GM18499 (cell line): ENCODE measurements around the gene CPED1.
A peak's percentile ranks its signal among the peaks of the same experiment; 100 is the strongest.
"Not testable (repeated sequence)": the region's sequence is repeated elsewhere in the genome, so short reads cannot be mapped to it uniquely, and the experiment has no call there.

Experiments
- ATAC-seq: cut with Tn5 transposase; IDR thresholded peaks from one replicate; pipeline ENCODE4 v1.9.1; 2021; ENCODE audit warnings: moderate number of reproducible peaks; ENCODE audit not compliant: insufficient read depth, unreplicated experiment

Gene CPED1

GRCh38 chr7:121163699-121164098 is 175.2 kb downstream of the CPED1 start:
- no peak for ATAC-seq

- no peak for ATAC-seq
Measured at GRCh38 chr7:121164247-121164646, 175.7 kb downstream of the CPED1 start.

- ATAC-seq = no peak
Measured at GRCh38 chr7:121166916-121167315, 178.4 kb downstream of the CPED1 start.

- no peak for ATAC-seq
Measured at GRCh38 chr7:121167971-121168370, 179.5 kb downstream of the CPED1 start.

- ATAC-seq = no peak
Measured at GRCh38 chr7:121169469-121169868, 181.0 kb downstream of the CPED1 start.

- ATAC-seq = no peak
Measured at GRCh38 chr7:121172484-121172883, 184.0 kb downstream of the CPED1 start.

- no peak for ATAC-seq
Measured at GRCh38 chr7:121175826-121176225, 187.3 kb downstream of the CPED1 start.

GRCh38 chr7:121178452-121178851 is 189.9 kb downstream of the CPED1 start:
- ATAC-seq = no peak

GRCh38 chr7:121178869-121179497 is 190.5 kb downstream of the CPED1 start:
- ATAC-seq = peak; percentile 32

GRCh38 chr7:121180436-121181063 is 192.0 kb downstream of the CPED1 start:
- peak; percentile 85 for ATAC-seq

- ATAC-seq = no peak
Measured at GRCh38 chr7:121181357-121181756, 192.8 kb downstream of the CPED1 start.

- no peak for ATAC-seq
Measured at GRCh38 chr7:121182281-121182680, 193.8 kb downstream of the CPED1 start.

GRCh38 chr7:121182902-121183301 is 194.4 kb downstream of the CPED1 start:
- ATAC-seq = no peak

GRCh38 chr7:121183883-121184282 is 195.4 kb downstream of the CPED1 start:
- ATAC-seq = not testable (repeated sequence)

GRCh38 chr7:121186746-121187145 is 198.2 kb downstream of the CPED1 start:
- peak; percentile 21 for ATAC-seq

- ATAC-seq = peak; percentile 71
Measured at GRCh38 chr7:121187222-121187621, 198.7 kb downstream of the CPED1 start.

- ATAC-seq = no peak
Measured at GRCh38 chr7:121187676-121188075, 199.2 kb downstream of the CPED1 start.

GRCh38 chr7:121192834-121193233 is 204.3 kb downstream of the CPED1 start:
- ATAC-seq = no peak

GRCh38 chr7:121195010-121195409 is 206.5 kb downstream of the CPED1 start:
- ATAC-seq = no peak

GRCh38 chr7:121195874-121196273 is 207.4 kb downstream of the CPED1 start:
- no peak for ATAC-seq

- no peak for ATAC-seq
Measured at GRCh38 chr7:121196286-121196685, 207.8 kb downstream of the CPED1 start.

GRCh38 chr7:121197455-121197854 is 208.9 kb downstream of the CPED1 start:
- no peak for ATAC-seq
